Parathyroid adenoma (tissue), 2 donors: ENCODE data around the gene SIX3.

ENCODE experiments used
- H2AFZ ChIP-seq: fragments of 300-600 bp; sonication (generic); one replicate; pipeline ENCODE4 v1.7.0; 2017; ENCODE audit warnings: antibody characterized with exemption, mild to moderate bottlenecking
- H3K27ac ChIP-seq: fragments of 300-600 bp; sonication (generic); one replicate; pipeline ENCODE4 v1.7.0; 2017
- H3K27me3 ChIP-seq: fragments of 300-600 bp; sonication (generic); one replicate; pipeline ENCODE4 v1.7.0; 2017; ENCODE audit warnings: low read length; ENCODE audit not compliant: control insufficient read depth, insufficient read depth
- H3K36me3 ChIP-seq: fragments of 300-600 bp; sonication (generic); one replicate; pipeline ENCODE4 v1.7.0; 2017; ENCODE audit warnings: low read length; ENCODE audit not compliant: control insufficient read depth, insufficient read depth
- H3K4me1 ChIP-seq: fragments of 300-600 bp; sonication (generic); one replicate; pipeline ENCODE4 v1.7.0; 2017; ENCODE audit warnings: control low read depth
- H3K4me2 ChIP-seq: fragments of 300-600 bp; sonication (generic); one replicate; pipeline ENCODE4 v1.7.0; 2017; ENCODE audit warnings: low read length
- H3K4me3 ChIP-seq: fragments of 300-600 bp; sonication (generic); one replicate; pipeline ENCODE4 v1.7.0; 2017; ENCODE audit warnings: low read depth, low read length
- H3K79me2 ChIP-seq: fragments of 300-600 bp; sonication (generic); one replicate; pipeline ENCODE4 v1.7.0; 2017; ENCODE audit warnings: control low read depth
- H3K9ac ChIP-seq: fragments of 300-600 bp; sonication (generic); one replicate; pipeline ENCODE4 v1.7.0; 2017; ENCODE audit warnings: mild to moderate bottlenecking
- H3K9me3 ChIP-seq: fragments of 300-600 bp; sonication (generic); one replicate; pipeline ENCODE4 v1.7.0; 2017; ENCODE audit warnings: low read length; ENCODE audit not compliant: control insufficient read depth
- TF ChIP-seq, protein P1 (sequence below): fragments of 300-600 bp; sonication (generic); IDR thresholded peaks from one replicate; pipeline ENCODE4 v1.7.0; 2017; ENCODE audit warnings: antibody characterized with exemption, mild to moderate bottlenecking
- donor health status: primary hyperparathyroidism.

The SIX3 gene

DNA sequence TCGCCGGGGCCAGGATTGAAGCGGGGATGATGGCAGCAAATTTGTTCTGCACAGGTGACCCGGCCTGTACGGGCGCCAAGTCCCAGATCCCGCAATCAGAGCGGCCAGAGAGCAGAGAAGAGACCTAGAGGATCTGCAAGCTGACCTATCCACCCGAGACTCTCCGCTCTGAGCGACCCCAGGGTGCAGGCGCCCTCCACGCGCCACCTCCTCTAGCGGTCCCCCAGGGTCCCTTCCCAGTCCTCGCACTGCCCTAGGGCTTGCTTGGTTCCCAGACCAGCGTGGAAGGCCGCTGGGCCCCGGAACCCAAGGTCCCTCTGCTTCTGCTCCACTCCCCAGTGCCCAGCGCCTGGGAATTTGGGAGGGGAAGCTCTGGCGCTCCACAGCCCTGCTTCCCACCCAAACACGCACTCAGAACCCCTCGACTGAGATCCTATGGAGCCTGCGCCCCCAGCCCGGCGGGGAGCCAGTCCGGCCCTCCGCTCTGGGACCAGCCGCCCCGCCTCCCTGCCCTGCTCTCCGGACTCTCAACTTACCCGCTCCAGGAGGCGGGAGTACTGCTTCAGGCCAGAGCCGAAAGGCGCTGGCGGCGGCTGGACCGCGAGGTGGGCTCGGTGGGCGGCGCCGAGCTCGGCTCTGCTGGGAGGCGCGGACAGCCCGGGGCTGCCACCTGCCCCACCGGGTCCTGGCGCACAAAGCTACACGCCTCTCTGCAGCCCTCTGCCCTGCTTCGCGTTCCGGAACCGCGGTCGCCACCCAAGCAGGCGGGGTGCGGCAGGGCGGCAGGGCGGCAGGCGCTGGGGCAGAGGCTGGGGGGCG lies 3.0 kb upstream of the SIX3 start:
- H3K4me3 ChIP-seq: no peak overlapping the region
- no peaks in the 10 kb centered on the region for H3K79me2 ChIP-seq
- peak overlapping the region; percentile 53 for H3K4me2 ChIP-seq
- H3K4me1 ChIP-seq: peaks cover 3% of the 10 kb centered on the region
- H3K9ac ChIP-seq: no peak overlapping the region
- peak overlapping the region; percentile 57 for H2AFZ ChIP-seq
- no peaks in the 10 kb centered on the region for H3K36me3 ChIP-seq
- H3K27ac ChIP-seq: no peak overlapping the region
- peaks cover 28% of the 10 kb centered on the region for H3K27me3 ChIP-seq
- TF ChIP-seq, protein P1, sequence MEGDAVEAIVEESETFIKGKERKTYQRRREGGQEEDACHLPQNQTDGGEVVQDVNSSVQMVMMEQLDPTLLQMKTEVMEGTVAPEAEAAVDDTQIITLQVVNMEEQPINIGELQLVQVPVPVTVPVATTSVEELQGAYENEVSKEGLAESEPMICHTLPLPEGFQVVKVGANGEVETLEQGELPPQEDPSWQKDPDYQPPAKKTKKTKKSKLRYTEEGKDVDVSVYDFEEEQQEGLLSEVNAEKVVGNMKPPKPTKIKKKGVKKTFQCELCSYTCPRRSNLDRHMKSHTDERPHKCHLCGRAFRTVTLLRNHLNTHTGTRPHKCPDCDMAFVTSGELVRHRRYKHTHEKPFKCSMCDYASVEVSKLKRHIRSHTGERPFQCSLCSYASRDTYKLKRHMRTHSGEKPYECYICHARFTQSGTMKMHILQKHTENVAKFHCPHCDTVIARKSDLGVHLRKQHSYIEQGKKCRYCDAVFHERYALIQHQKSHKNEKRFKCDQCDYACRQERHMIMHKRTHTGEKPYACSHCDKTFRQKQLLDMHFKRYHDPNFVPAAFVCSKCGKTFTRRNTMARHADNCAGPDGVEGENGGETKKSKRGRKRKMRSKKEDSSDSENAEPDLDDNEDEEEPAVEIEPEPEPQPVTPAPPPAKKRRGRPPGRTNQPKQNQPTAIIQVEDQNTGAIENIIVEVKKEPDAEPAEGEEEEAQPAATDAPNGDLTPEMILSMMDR: no peak
- H3K9me3 ChIP-seq: no peaks in the 10 kb centered on the region

DNA sequence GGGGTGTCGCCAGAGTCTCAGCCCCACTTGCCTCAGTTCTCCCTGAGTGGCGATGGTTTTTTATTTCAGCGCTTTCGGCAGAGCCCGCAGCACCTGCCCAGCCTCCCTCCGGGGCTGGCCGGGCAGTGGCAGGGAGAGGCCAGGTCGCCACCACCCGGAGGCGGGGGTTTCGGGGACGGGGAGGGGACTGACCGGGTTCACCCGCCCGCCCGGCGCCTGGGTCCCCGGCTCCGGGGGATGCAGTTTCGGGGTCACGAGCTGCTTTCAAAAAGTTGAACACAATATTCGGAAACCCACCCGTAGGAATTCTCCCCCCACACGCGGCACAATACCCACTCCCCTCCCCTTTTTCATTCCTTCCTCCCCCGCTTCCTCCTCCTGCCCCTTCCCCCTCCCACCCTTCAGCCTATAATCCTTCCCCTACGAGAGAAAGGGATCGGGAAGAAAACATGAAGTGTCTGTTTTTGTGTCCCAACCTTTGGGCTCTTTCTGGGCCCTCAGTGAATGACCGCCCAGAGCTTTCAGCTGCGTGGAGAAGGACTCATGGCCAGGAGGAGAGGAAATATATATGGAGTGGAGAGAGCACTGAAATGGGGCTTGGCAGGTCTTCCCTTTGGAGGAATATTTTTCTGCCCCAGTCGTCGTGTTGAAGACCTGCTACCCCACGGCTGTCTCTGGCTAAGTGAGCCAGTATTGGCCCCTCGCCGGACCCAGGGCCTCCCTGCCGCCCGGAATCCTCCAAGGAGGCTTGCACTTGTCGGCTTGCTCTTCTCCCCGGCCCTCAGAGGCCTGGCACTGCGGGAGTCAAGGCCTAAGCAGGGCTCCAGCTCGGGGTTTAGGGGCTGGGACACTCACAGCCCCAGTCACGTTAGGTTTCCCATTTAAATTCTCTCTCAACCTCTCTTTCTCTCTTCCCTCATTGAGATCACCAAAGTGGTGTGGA lies 2.1 kb upstream of the SIX3 start:
- peak overlapping the region; percentile 53 for H3K4me2 ChIP-seq
- H2AFZ ChIP-seq: peak overlapping the region; percentile 23
- no peaks in the 10 kb centered on the region for H3K36me3 ChIP-seq
- H3K27me3 ChIP-seq: peaks cover 28% of the 10 kb centered on the region
- peaks cover 3% of the 10 kb centered on the region for H3K4me1 ChIP-seq
- H3K9ac ChIP-seq: no peak overlapping the region
- H3K4me3 ChIP-seq: no peak overlapping the region
- TF ChIP-seq, protein P1: no peak
- H3K9me3 ChIP-seq: no peaks in the 10 kb centered on the region
- H3K79me2 ChIP-seq: no peaks in the 10 kb centered on the region
- H3K27ac ChIP-seq: no peak overlapping the region

DNA sequence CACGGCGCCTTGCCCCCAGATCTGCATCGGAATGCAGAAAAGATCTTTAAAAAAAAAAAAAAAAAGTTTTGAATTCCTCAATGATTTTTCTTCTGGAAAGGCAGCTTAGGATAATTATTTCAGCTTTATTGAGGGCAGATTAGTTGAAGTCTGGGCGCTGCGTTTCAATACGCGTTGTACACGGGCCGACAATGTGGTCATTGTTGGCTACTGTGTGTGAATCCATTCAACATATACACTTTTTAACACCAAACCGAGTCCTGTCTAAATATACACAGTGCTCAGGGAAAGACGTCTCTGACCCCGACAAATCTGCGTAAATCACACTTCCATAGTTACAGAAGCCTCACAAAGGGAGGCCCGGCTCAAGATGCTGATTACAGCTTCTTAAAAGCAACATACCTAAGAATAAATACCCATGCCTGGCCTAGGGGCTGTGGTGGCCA lies 1.4 kb upstream of the SIX3 start:
- Histone ChIP-seq H3K36me3 (no peaks in the 10 kb centered on the region), H3K4me2 (no peak overlapping the region), H3K4me1 (peaks cover 3% of the 10 kb centered on the region), H3K4me3 (no peak overlapping the region), H2AFZ (no peak overlapping the region), H3K9ac (no peak overlapping the region), H3K79me2 (no peaks in the 10 kb centered on the region), H3K9me3 (no peaks in the 10 kb centered on the region), H3K27ac (no peak overlapping the region), H3K27me3 (peaks cover 28% of the 10 kb centered on the region)
- TF ChIP-seq, protein P1: no peak

DNA sequence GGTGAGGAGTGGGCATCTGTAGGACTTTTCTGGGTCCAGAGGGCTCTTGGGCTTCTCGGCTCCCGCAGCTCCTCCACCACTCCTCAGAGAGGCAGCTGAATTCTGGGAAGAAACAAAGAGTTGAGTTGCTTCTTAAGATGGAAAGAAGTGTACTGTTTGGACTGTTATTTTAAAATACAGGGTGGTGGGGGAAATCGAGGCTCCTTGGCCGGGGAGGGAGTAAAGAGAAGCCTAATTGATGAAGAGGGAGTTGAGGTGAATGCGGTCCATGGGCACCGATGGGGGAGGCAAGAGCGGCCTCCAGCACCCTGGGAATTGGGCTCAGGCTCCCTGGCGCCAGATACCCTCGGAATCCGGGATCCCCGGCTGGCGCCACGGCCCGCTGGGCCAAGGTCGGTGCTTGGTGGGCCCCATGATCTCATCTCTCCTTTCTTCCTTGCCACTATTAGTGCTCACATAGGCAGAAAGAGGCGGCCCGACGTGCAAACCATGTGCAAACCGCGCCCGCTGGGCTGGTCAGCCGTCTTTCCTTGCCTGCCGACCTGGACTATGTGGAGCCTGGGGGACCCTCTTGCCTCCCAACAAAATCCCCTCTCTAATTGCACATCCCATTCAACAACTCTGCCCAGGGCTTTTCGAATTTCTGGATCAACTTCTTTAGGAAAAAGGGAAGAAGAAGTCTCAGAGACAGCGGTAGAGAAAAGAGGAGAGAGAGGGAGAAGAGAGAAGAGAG lies 604 bp upstream of the SIX3 start:
- Histone ChIP-seq H3K4me2 (peak overlapping the region; percentile 44), H2AFZ (peak overlapping the region; percentile 24), H3K9me3 (no peaks in the 10 kb centered on the region), H3K4me3 (peak overlapping the region; percentile 53), H3K27me3 (peaks cover 28% of the 10 kb centered on the region), H3K27ac (no peak overlapping the region), H3K4me1 (peaks cover 3% of the 10 kb centered on the region), H3K9ac (no peak overlapping the region), H3K36me3 (no peaks in the 10 kb centered on the region), H3K79me2 (no peaks in the 10 kb centered on the region)
- TF ChIP-seq, protein P1: no peak
